ENCODE results near the gene GAS2.

GAS2 gene

GRCh38 chr11:22703040-22703439 is 36.6 kb downstream of the GAS2 start:
- no peak overlapping the region for H3K4me3 ChIP-seq (ENCODE audit: low read length)
- no peak for DNase-seq
- H4K20me1 ChIP-seq (ENCODE audit: insufficient read depth, low read length) = no peaks in the 10 kb centered on the region
- no peaks in the 10 kb centered on the region for H3K27me3 ChIP-seq (replicated peaks; ENCODE audit: insufficient read depth, low read length)
- no peaks in the 10 kb centered on the region for H3F3A ChIP-seq (ENCODE audit: insufficient read depth, low read length)
- peaks cover 86% of the 10 kb centered on the region for H3K79me2 ChIP-seq (ENCODE audit: low read length)
- no peak overlapping the region for H3K27ac ChIP-seq (ENCODE audit: low read length)
- no peaks in the 10 kb centered on the region for H3K9me2 ChIP-seq (replicated peaks; ENCODE audit: insufficient read depth, low read length)
- no peak overlapping the region for H3K4me2 ChIP-seq (ENCODE audit: low read depth, low read length)
- no peaks in the 10 kb centered on the region for H3K36me3 ChIP-seq (replicated peaks; ENCODE audit: insufficient read depth, low read length)
- H2AFZ ChIP-seq (ENCODE audit: low read length) = no peak overlapping the region
- H3K4me1 ChIP-seq (ENCODE audit: low read length) = no peaks in the 10 kb centered on the region; the same call in 1 of the 2 replicates
- no peak overlapping the region for H3K9ac ChIP-seq (ENCODE audit: low read length)
- no peak for TF ChIP-seq EZH2 (optimal IDR thresholded peaks at IDR 0.05; ENCODE audit: low read depth, low read length)
- TF ChIP-seq, protein P1, sequence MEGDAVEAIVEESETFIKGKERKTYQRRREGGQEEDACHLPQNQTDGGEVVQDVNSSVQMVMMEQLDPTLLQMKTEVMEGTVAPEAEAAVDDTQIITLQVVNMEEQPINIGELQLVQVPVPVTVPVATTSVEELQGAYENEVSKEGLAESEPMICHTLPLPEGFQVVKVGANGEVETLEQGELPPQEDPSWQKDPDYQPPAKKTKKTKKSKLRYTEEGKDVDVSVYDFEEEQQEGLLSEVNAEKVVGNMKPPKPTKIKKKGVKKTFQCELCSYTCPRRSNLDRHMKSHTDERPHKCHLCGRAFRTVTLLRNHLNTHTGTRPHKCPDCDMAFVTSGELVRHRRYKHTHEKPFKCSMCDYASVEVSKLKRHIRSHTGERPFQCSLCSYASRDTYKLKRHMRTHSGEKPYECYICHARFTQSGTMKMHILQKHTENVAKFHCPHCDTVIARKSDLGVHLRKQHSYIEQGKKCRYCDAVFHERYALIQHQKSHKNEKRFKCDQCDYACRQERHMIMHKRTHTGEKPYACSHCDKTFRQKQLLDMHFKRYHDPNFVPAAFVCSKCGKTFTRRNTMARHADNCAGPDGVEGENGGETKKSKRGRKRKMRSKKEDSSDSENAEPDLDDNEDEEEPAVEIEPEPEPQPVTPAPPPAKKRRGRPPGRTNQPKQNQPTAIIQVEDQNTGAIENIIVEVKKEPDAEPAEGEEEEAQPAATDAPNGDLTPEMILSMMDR (IDR thresholded peaks at IDR 0.05; ENCODE audit: low read length) = no peak
- TF ChIP-seq EZH2phosphoT487 (IDR thresholded peaks at IDR 0.05; ENCODE audit: low read length) = no peak
- no peaks in the 10 kb centered on the region for H3K9me3 ChIP-seq (replicated peaks; ENCODE audit: insufficient read depth, low read length)

GRCh38 chr11:22703591-22703990 is 37.2 kb downstream of the GAS2 start:
- Histone ChIP-seq H3K79me2 (ENCODE audit: low read length) (peaks cover 90% of the 10 kb centered on the region), H3K4me2 (ENCODE audit: low read depth, low read length) (no peak overlapping the region), H3K27me3 (replicated peaks; ENCODE audit: insufficient read depth, low read length) (no peaks in the 10 kb centered on the region), H3K4me3 (ENCODE audit: low read length) (no peak overlapping the region), H3K9me3 (replicated peaks; ENCODE audit: insufficient read depth, low read length) (no peaks in the 10 kb centered on the region), H3K4me1 (ENCODE audit: low read length) (no peaks in the 10 kb centered on the region; the same call in 1 of the 2 replicates), H3K27ac (ENCODE audit: low read length) (no peak overlapping the region), H3K9ac (ENCODE audit: low read length) (no peak overlapping the region), H3K36me3 (replicated peaks; ENCODE audit: insufficient read depth, low read length) (no peaks in the 10 kb centered on the region), H4K20me1 (ENCODE audit: insufficient read depth, low read length) (no peaks in the 10 kb centered on the region), H2AFZ (ENCODE audit: low read length) (no peak overlapping the region), H3F3A (ENCODE audit: insufficient read depth, low read length) (no peaks in the 10 kb centered on the region), H3K9me2 (replicated peaks; ENCODE audit: insufficient read depth, low read length) (no peaks in the 10 kb centered on the region)
- no peak for DNase-seq
- TF ChIP-seq, protein P1 (IDR thresholded peaks at IDR 0.05; ENCODE audit: low read length) = no peak
- no peak for TF ChIP-seq EZH2phosphoT487 (IDR thresholded peaks at IDR 0.05; ENCODE audit: low read length)
- no peak for TF ChIP-seq EZH2 (optimal IDR thresholded peaks at IDR 0.05; ENCODE audit: low read depth, low read length)

DNA sequence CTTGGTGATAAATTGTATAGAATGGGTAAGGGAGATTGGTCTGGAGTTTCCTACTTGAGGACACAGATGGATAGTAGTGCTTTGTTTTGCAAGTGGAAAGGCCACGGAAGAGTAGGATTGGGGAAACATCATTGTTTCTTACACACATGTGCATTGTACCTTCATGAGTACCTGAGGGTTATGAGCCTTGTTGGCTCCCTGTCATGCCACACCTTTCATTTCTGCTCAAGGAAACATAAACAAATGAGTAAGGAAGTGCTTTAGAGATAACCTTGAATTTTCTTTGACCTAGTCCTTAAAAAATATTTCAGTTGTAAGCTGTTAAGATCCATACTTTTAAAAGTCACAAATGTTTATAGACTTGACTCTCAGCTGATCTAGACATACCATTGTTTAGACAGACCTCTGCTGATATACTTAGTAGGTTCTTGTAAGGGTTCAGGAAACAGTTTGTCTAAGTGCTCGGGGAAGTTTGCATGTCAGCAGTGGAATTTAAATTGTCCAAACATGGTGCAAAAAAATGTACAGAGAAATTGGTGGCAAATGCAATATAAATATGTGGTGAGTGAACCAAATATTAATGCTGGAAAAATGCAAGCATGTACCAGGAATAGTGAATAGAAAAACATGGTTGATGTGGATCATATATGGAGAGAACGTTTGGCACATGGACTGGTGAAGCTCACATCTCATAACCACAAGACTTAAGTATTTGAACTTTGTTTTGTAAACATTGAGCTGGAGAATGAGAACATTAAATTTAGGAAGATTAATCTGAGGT is 40.9 kb downstream of the GAS2 start:
- Histone ChIP-seq H3K27me3 (replicated peaks; ENCODE audit: insufficient read depth, low read length) (no peaks in the 10 kb centered on the region), H3K4me2 (ENCODE audit: low read depth, low read length) (no peak overlapping the region), H3K9ac (ENCODE audit: low read length) (no peak overlapping the region), H4K20me1 (ENCODE audit: insufficient read depth, low read length) (no peaks in the 10 kb centered on the region), H3K27ac (ENCODE audit: low read length) (no peak overlapping the region), H3K36me3 (replicated peaks; ENCODE audit: insufficient read depth, low read length) (no peaks in the 10 kb centered on the region), H3F3A (ENCODE audit: insufficient read depth, low read length) (no peaks in the 10 kb centered on the region), H3K4me1 (ENCODE audit: low read length) (no peaks in the 10 kb centered on the region; the same call in 1 of the 2 replicates), H3K79me2 (ENCODE audit: low read length) (peaks cover 80% of the 10 kb centered on the region), H3K9me3 (replicated peaks; ENCODE audit: insufficient read depth, low read length) (no peaks in the 10 kb centered on the region), H2AFZ (ENCODE audit: low read length) (no peak overlapping the region), H3K9me2 (replicated peaks; ENCODE audit: insufficient read depth, low read length) (no peaks in the 10 kb centered on the region), H3K4me3 (ENCODE audit: low read length) (no peak overlapping the region)
- no peak for DNase-seq
- TF ChIP-seq EZH2 (optimal IDR thresholded peaks at IDR 0.05; ENCODE audit: low read depth, low read length) (no peak), EZH2phosphoT487 (IDR thresholded peaks at IDR 0.05; ENCODE audit: low read length) (no peak)
- TF ChIP-seq, protein P1 (IDR thresholded peaks at IDR 0.05; ENCODE audit: low read length) = no peak
